ENCODE measurements around the gene YEATS2. TPM values are rescaled to one million over a fixed set of nuclear protein-coding genes. Genes with fewer than 3 reads are reported as not detected.

The YEATS2 gene
- polyA plus RNA-seq, 2 of the 4 experiments (the other 2 are of a cell fraction) = 11.2 to 15.3 TPM

DNA sequence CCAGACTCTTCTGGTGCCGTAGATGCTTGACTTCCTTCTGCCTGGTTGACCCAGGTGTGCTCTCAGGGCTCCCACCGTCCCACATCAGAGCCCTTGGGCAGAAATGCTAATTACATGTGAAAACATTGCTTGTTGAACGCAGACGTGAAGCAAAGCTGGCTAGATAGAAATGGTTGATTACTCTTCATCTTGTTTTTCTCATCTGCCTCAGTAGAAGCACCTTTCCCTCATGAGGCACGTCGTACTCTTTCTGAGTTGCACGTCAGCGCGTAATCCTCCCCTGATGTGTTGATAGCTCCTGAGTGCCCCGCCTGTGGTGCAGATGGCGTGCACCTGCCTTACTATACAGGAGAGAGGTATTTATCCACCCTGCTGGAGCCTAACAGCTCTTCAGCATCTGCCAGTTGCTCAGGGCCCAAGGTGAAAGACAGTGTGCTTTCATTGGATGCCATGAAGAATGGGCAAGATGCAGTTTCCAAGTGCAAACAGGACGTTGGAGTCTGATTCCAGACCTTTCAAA, 109.7 kb downstream of the YEATS2 start:
- DNase-seq (ENCODE audit: low read depth in 1 of 2, low spot score in 1 of 2) = no peak
- POLR2A ChIA-PET = no interaction called here
- Histone ChIP-seq H3K4me1 (no peaks in the 10 kb centered on the region), H3K9me3 (no peaks in the 10 kb centered on the region), H3K4me3 (no peak overlapping the region), H3K27ac (no peak overlapping the region), H3K4me2 (no peak overlapping the region)
- ATAC-seq = no peak
- FAIRE-seq = no peak
- WGBS (ENCODE audit: missing lambda C conversion rate) = 89% methylated on average over 11 of the region's 12 CpGs
- TF ChIP-seq ZFP36 (IDR thresholded peaks at IDR 0.05; ENCODE audit: borderline replicate concordance, partially characterized antibody) = no peak
- TF ChIP-seq, protein P1, sequence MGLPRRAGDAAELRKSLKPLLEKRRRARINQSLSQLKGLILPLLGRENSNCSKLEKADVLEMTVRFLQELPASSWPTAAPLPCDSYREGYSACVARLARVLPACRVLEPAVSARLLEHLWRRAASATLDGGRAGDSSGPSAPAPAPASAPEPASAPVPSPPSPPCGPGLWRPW (IDR thresholded peaks at IDR 0.05) = no peak
- no peak for TF ChIP-seq POLR2A (IDR thresholded peaks at IDR 0.05; ENCODE audit: low read length)
- TF ChIP-seq TFCP2L1 (CRISPR knock-in tag; IDR thresholded peaks at IDR 0.05) = no peak
- CTCF ChIA-PET = no interaction called here

DNA sequence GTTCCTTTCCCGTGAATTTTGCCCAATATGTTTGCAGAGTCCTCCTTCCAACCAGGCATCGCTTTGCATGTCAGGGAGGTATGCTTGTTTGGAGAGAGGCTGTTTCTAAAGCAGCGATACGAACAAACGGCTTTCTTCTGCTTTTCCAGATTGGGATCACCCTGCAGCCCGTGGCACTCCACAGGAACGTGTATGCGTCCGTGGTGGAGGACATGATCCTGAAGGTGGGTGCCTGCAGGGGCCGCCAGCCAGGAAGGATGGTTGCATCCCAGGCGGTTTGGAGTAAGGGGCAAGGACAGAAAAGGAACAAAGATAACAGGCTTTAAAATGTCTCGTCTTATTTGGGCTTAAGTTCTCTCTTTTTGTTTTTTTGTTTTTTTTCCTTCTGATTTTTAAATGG, 110.3 kb downstream of the YEATS2 start:
- no peak overlapping the region for H3K27ac ChIP-seq
- no peak for FAIRE-seq
- CTCF ChIA-PET = no interaction called here

DNA sequence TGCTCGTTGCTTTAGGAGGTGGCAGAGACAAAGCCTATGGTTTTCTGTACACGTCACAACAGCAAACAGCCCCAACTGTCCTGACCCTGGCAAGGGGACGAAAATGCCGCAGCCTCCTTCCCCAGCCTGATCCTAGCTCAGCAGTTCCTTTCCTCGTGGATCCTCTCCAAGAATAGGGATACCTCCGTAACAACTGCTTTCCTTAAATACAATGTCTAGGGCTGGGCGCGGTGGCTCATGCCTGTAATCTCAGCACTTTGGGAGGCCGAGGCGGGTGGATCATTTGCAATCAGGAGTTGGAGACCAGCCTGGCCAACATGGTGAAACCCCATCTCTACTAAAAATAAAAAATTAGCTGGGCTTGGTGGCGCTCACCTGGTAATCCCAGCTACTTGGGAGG, 110.8 kb downstream of the YEATS2 start:
- Histone ChIP-seq H3K4me3 (no peak overlapping the region), H3K4me1 (no peaks in the 10 kb centered on the region), H3K27ac (no peak overlapping the region), H3K4me2 (no peak overlapping the region), H3K9me3 (no peaks in the 10 kb centered on the region)
- WGBS (ENCODE audit: missing lambda C conversion rate) = 92% methylated on average over 11 of the region's 11 CpGs
- FAIRE-seq = no peak
- DNase-seq (ENCODE audit: low read depth in 1 of 2, low spot score in 1 of 2) = no peak
- CTCF ChIA-PET = no interaction called here
- ATAC-seq = no peak
- POLR2A ChIA-PET = no interaction called here
- TF ChIP-seq EHMT2 (IDR thresholded peaks at IDR 0.05; ENCODE audit: low read depth) (no peak), HDAC2 (IDR thresholded peaks at IDR 0.05) (no peak), ZNF302 (CRISPR knock-in tag; IDR thresholded peaks at IDR 0.05) (no peak), RNF2 (IDR thresholded peaks at IDR 0.05; ENCODE audit: borderline replicate concordance, low read depth) (no peak), CBX8 (IDR thresholded peaks at IDR 0.05) (no peak), KDM1A (IDR thresholded peaks at IDR 0.05; ENCODE audit: low read depth) (no peak), CHD2 (IDR thresholded peaks at IDR 0.05; ENCODE audit: low read length, partially characterized antibody) (no peak), HOXB13 (CRISPR knock-in tag; IDR thresholded peaks at IDR 0.05; ENCODE audit: low read depth) (no peak), MAFK (IDR thresholded peaks at IDR 0.05; ENCODE audit: partially characterized antibody) (no peak), RCOR1 (IDR thresholded peaks at IDR 0.05; ENCODE audit: low read depth, low read length) (no peak), ZC3H11A (IDR thresholded peaks at IDR 0.05) (no peak), CBX2 (IDR thresholded peaks at IDR 0.05; ENCODE audit: borderline replicate concordance, low read depth) (no peak), ESRRA (IDR thresholded peaks at IDR 0.05; ENCODE audit: borderline replicate concordance, low read length) (no peak), CHD4 (IDR thresholded peaks at IDR 0.05; ENCODE audit: borderline replicate concordance) (no peak), JUNB (IDR thresholded peaks at IDR 0.05) (no peak), JUN (IDR thresholded peaks at IDR 0.05) (no peak)
- TF ChIP-seq, protein P2, sequence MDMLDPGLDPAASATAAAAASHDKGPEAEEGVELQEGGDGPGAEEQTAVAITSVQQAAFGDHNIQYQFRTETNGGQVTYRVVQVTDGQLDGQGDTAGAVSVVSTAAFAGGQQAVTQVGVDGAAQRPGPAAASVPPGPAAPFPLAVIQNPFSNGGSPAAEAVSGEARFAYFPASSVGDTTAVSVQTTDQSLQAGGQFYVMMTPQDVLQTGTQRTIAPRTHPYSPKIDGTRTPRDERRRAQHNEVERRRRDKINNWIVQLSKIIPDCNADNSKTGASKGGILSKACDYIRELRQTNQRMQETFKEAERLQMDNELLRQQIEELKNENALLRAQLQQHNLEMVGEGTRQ (IDR thresholded peaks at IDR 0.05) = no peak
- TF ChIP-seq, protein P3, sequence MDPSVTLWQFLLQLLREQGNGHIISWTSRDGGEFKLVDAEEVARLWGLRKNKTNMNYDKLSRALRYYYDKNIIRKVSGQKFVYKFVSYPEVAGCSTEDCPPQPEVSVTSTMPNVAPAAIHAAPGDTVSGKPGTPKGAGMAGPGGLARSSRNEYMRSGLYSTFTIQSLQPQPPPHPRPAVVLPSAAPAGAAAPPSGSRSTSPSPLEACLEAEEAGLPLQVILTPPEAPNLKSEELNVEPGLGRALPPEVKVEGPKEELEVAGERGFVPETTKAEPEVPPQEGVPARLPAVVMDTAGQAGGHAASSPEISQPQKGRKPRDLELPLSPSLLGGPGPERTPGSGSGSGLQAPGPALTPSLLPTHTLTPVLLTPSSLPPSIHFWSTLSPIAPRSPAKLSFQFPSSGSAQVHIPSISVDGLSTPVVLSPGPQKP (IDR thresholded peaks at IDR 0.05; ENCODE audit: low read depth, low read length) = no peak

More for the DNA sequence above, 110.3 kb downstream of the YEATS2 start:
- Histone ChIP-seq H3K4me3 (no peak overlapping the region), H3K9me3 (no peaks in the 10 kb centered on the region), H3K4me1 (no peaks in the 10 kb centered on the region), H3K4me2 (no peak overlapping the region)
- POLR2A ChIA-PET = no interaction called here
- 95% methylated on average over 12 of the region's 12 CpGs for WGBS (ENCODE audit: missing lambda C conversion rate)
- ATAC-seq = no peak
- no peak for DNase-seq (ENCODE audit: low read depth in 1 of 2, low spot score in 1 of 2)
- no peak for TF ChIP-seq NPAS2 (CRISPR knock-in tag; IDR thresholded peaks at IDR 0.05; ENCODE audit: borderline replicate concordance)
- no peak for TF ChIP-seq POLR2AphosphoS2 (conservative IDR thresholded peaks at IDR 0.05; ENCODE audit: low read length)
- TF ChIP-seq, protein P4, sequence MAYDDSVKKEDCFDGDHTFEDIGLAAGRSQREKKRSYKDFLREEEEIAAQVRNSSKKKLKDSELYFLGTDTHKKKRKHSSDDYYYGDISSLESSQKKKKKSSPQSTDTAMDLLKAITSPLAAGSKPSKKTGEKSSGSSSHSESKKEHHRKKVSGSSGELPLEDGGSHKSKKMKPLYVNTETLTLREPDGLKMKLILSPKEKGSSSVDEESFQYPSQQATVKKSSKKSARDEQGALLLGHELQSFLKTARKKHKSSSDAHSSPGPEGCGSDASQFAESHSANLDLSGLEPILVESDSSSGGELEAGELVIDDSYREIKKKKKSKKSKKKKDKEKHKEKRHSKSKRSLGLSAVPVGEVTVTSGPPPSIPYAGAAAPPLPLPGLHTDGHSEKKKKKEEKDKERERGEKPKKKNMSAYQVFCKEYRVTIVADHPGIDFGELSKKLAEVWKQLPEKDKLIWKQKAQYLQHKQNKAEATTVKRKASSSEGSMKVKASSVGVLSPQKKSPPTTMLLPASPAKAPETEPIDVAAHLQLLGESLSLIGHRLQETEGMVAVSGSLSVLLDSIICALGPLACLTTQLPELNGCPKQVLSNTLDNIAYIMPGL (CRISPR knock-in tag; IDR thresholded peaks at IDR 0.05; ENCODE audit: borderline replicate concordance) = no peak
- TF ChIP-seq, protein P5, sequence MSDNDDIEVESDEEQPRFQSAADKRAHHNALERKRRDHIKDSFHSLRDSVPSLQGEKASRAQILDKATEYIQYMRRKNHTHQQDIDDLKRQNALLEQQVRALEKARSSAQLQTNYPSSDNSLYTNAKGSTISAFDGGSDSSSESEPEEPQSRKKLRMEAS (IDR thresholded peaks at IDR 0.05) = no peak
- TF ChIP-seq KDM5A (IDR thresholded peaks at IDR 0.05) = no peak
- TF ChIP-seq BHLHE40 (IDR thresholded peaks at IDR 0.05; ENCODE audit: low read depth, low read length) = no peak
- no peak for TF ChIP-seq CBX2 (IDR thresholded peaks at IDR 0.05; ENCODE audit: borderline replicate concordance, low read depth)
- no peak for TF ChIP-seq MAFK (IDR thresholded peaks at IDR 0.05; ENCODE audit: partially characterized antibody)
- TF ChIP-seq ZNF302 (CRISPR knock-in tag; IDR thresholded peaks at IDR 0.05) = no peak
- TF ChIP-seq KDM1A (IDR thresholded peaks at IDR 0.05; ENCODE audit: low read depth) = no peak
- no peak for TF ChIP-seq TP53 (CRISPR knock-in tag; IDR thresholded peaks at IDR 0.05)
- no peak for TF ChIP-seq JUN (IDR thresholded peaks at IDR 0.05)
- TF ChIP-seq, protein P6, sequence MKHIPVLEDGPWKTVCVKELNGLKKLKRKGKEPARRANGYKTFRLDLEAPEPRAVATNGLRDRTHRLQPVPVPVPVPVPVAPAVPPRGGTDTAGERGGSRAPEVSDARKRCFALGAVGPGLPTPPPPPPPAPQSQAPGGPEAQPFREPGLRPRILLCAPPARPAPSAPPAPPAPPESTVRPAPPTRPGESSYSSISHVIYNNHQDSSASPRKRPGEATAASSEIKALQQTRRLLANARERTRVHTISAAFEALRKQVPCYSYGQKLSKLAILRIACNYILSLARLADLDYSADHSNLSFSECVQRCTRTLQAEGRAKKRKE (CRISPR knock-in tag; IDR thresholded peaks at IDR 0.05; ENCODE audit: low read depth) = no peak
- TF ChIP-seq JUNB (IDR thresholded peaks at IDR 0.05) = no peak
- no peak for TF ChIP-seq HDAC2 (IDR thresholded peaks at IDR 0.05)
- no peak for TF ChIP-seq ESRRA (IDR thresholded peaks at IDR 0.05; ENCODE audit: borderline replicate concordance, low read length)
- no peak for TF ChIP-seq EP300 (IDR thresholded peaks at IDR 0.05)
- no peak for TF ChIP-seq CHD2 (IDR thresholded peaks at IDR 0.05; ENCODE audit: low read length, partially characterized antibody)
- TF ChIP-seq FOXS1 (CRISPR knock-in tag; IDR thresholded peaks at IDR 0.05) = no peak
